Activated T-cell treated with anti-CD3 and anti-CD28 coated beads, Interleukin-2, amount 50 U/mL, for 4 hours (primary cell): ENCODE data around the gene NRAS. TPM values are rescaled to one million over a fixed set of nuclear protein-coding genes. Genes with fewer than 3 reads are reported as not detected.
A peak's percentile ranks its signal among the peaks of the same experiment; 100 is the strongest.

Source experiments
- ATAC-seq, 2 donors: fragments of 200-7000 bp; cut with Tn5 transposase; one replicate each; pipeline ENCODE4 v1.10.0; 2021
- DNase-seq: peaks from one replicate; pipeline ENCODE4 v3.0.0-alpha.2; 2020
- H3K27me3 Mint-ChIP-seq: one replicate; pipeline ENCODE4 v1.8.0; 2021; ENCODE audit warnings: low read depth, mixed read lengths
- H3K36me3 Mint-ChIP-seq: one replicate; pipeline ENCODE4 v1.8.0; 2022; ENCODE audit warnings: mixed read lengths; ENCODE audit not compliant: insufficient read depth
- H3K4me1 Mint-ChIP-seq: one replicate; pipeline ENCODE4 v1.8.0; 2021; ENCODE audit warnings: low read depth, mixed read lengths
- H3K4me3 Mint-ChIP-seq: one replicate; pipeline ENCODE4 v1.8.0; 2021; ENCODE audit warnings: mild to moderate bottlenecking, moderate library complexity, mixed read lengths
- H3K9me3 Mint-ChIP-seq: one replicate; pipeline ENCODE4 v1.8.0; 2021; ENCODE audit warnings: mixed read lengths
- total RNA-seq, 3 donors: library from RNA; stranded (reverse); gene quantifications; one replicate each; pipeline ENCODE4 v1.2.1, GENCODE V29; 2021

The NRAS gene
- total RNA-seq, 3 donors from 2014 or later = 64.5 to 70.3 (median 67.6) TPM

DNA sequence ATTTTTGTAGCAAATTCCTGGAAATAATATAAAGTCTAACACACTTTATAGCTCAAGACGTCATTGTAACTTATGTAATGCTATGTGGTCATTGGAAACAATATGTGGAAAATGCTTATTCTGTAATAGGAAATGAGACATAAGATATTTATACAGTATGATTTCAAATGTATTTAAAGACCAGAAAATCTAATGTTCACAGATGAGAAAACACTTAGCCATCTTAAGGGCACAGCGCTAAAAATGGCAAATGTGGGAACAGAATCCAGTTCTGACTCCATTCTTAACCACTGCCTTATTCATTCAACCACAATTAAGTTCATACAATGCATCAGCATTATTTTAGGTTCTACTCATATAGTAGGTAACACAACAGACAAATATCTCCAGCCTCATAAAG, 28.7 kb upstream of the NRAS start:
- ATAC-seq (peak; percentile 79 to 91), DNase-seq (no peak)
- H3K4me1 Mint-ChIP-seq = peaks cover 79% of the 10 kb centered on the region
- H3K36me3 Mint-ChIP-seq = peaks cover 47% of the 10 kb centered on the region
- H3K9me3 Mint-ChIP-seq = no peaks in the 10 kb centered on the region
- H3K27me3 Mint-ChIP-seq = no peaks in the 10 kb centered on the region
- no peak overlapping the region for H3K4me3 Mint-ChIP-seq

- Mint-ChIP-seq H3K4me3 (no peak overlapping the region), H3K4me1 (peaks cover 52% of the 10 kb centered on the region), H3K9me3 (no peaks in the 10 kb centered on the region), H3K36me3 (peaks cover 36% of the 10 kb centered on the region), H3K27me3 (no peaks in the 10 kb centered on the region)
- ATAC-seq (no peak), DNase-seq (no peak)
These were observed 25.6 kb upstream of the NRAS start for GRCh38 chr1:114741963-114742746.

- DNase-seq = no peak
- peaks cover 35% of the 10 kb centered on the region for H3K4me1 Mint-ChIP-seq
- ATAC-seq = no peak
- H3K36me3 Mint-ChIP-seq = peaks cover 39% of the 10 kb centered on the region
- H3K9me3 Mint-ChIP-seq = no peaks in the 10 kb centered on the region
- H3K27me3 Mint-ChIP-seq = no peaks in the 10 kb centered on the region
- no peak overlapping the region for H3K4me3 Mint-ChIP-seq
These were observed 23.8 kb upstream of the NRAS start for GRCh38 chr1:114740331-114740730.

- ATAC-seq = no peak
- DNase-seq = no peak
- Mint-ChIP-seq H3K27me3 (no peaks in the 10 kb centered on the region), H3K36me3 (peaks cover 47% of the 10 kb centered on the region), H3K4me1 (peaks cover 13% of the 10 kb centered on the region), H3K9me3 (no peaks in the 10 kb centered on the region), H3K4me3 (no peak overlapping the region)
These were observed 20.8 kb upstream of the NRAS start for GRCh38 chr1:114737314-114737849.

DNA sequence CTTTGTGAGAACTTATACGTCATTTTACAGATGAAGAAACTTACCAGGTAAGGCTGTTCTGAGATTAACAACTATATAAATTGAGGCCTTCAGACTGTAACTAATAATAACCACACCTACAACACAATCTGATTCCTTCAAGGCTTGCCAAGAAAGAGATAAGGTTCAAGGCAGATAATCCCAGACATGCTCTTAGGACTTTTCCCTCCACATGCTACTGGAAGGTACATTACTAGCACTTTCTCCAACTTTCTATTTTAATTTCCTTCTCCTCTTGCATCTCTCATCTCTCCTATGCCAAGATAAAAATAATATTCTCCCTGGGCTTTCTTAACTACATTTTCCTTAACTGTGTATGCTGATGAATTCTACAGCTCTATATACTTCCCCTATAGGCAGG, 18.9 kb upstream of the NRAS start:
- Mint-ChIP-seq H3K4me3 (no peak overlapping the region), H3K36me3 (peaks cover 53% of the 10 kb centered on the region), H3K9me3 (no peaks in the 10 kb centered on the region), H3K27me3 (no peaks in the 10 kb centered on the region), H3K4me1 (peaks cover 1% of the 10 kb centered on the region)
- ATAC-seq = no peak
- DNase-seq = no peak

- Mint-ChIP-seq H3K36me3 (peaks cover 64% of the 10 kb centered on the region), H3K27me3 (no peaks in the 10 kb centered on the region), H3K4me1 (no peaks in the 10 kb centered on the region), H3K4me3 (no peak overlapping the region), H3K9me3 (no peaks in the 10 kb centered on the region)
- DNase-seq = no peak
- no peak for ATAC-seq
These were observed 13.2 kb upstream of the NRAS start for GRCh38 chr1:114729782-114730181.

GRCh38 chr1:114728553-114728952, 12.0 kb upstream of the NRAS start:
- no peaks in the 10 kb centered on the region for H3K4me1 Mint-ChIP-seq
- ATAC-seq (no peak), DNase-seq (no peak)
- peaks cover 63% of the 10 kb centered on the region for H3K36me3 Mint-ChIP-seq
- H3K27me3 Mint-ChIP-seq = no peaks in the 10 kb centered on the region
- no peak overlapping the region for H3K4me3 Mint-ChIP-seq
- no peaks in the 10 kb centered on the region for H3K9me3 Mint-ChIP-seq

DNA sequence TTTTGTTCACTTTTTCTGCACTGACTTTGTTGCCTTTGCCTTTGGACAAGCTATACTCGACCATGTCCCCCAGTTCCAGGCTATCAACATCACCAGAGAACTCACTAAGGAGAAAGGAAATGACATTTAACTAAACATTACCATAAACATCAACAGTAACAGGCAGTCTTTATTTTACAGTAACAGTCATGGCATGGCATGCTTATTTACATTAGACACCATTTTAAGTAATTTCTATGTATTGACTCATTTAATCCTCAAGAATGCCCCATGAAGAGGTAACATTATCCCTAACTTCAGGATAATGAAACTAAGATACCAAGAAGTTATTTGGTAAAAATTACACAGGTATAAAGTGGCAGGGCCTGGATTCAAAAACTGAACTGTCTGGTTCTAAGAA, 8.7 kb upstream of the NRAS start:
- no peak for ATAC-seq
- no peaks in the 10 kb centered on the region for H3K9me3 Mint-ChIP-seq
- no peaks in the 10 kb centered on the region for H3K4me1 Mint-ChIP-seq
- DNase-seq = no peak
- H3K4me3 Mint-ChIP-seq = no peak overlapping the region
- peaks cover 67% of the 10 kb centered on the region for H3K36me3 Mint-ChIP-seq
- H3K27me3 Mint-ChIP-seq = no peaks in the 10 kb centered on the region

GRCh38 chr1:114723915-114724314, 7.3 kb upstream of the NRAS start:
- Mint-ChIP-seq H3K27me3 (no peaks in the 10 kb centered on the region), H3K9me3 (no peaks in the 10 kb centered on the region), H3K4me1 (peaks cover 5% of the 10 kb centered on the region), H3K36me3 (peaks cover 70% of the 10 kb centered on the region), H3K4me3 (no peak overlapping the region)
- DNase-seq (no peak), ATAC-seq (no peak)

DNA sequence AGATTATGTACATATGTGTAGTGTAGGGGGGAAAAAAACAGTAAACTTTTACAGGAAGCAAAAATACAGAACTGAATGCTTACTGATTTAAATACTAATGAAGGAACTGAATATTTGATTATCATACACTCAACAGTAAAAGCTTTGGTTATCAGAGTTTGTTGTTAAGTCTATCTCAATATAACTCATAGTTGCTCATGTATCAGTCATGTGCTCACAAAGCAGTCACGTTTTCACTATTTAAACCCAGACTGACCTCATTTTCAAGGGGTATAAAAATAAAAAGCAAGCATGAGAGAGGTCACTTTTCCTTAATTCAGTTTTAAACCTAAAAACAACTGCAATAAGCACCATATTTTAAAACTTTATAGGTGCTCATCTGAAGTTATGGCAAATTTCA, 6.9 kb upstream of the NRAS start:
- peaks cover 8% of the 10 kb centered on the region for H3K4me1 Mint-ChIP-seq
- H3K9me3 Mint-ChIP-seq = no peaks in the 10 kb centered on the region
- no peak for DNase-seq
- H3K36me3 Mint-ChIP-seq = peaks cover 72% of the 10 kb centered on the region
- H3K4me3 Mint-ChIP-seq = no peak overlapping the region
- peak in 1 of 2 donors; percentile 38 for ATAC-seq
- H3K27me3 Mint-ChIP-seq = no peaks in the 10 kb centered on the region

GRCh38 chr1:114720492-114720891, 3.9 kb upstream of the NRAS start:
- Mint-ChIP-seq H3K4me3 (no peak overlapping the region), H3K4me1 (peaks cover 19% of the 10 kb centered on the region), H3K9me3 (no peaks in the 10 kb centered on the region), H3K27me3 (no peaks in the 10 kb centered on the region), H3K36me3 (peaks cover 63% of the 10 kb centered on the region)
- DNase-seq (no peak), ATAC-seq (no peak)

DNA sequence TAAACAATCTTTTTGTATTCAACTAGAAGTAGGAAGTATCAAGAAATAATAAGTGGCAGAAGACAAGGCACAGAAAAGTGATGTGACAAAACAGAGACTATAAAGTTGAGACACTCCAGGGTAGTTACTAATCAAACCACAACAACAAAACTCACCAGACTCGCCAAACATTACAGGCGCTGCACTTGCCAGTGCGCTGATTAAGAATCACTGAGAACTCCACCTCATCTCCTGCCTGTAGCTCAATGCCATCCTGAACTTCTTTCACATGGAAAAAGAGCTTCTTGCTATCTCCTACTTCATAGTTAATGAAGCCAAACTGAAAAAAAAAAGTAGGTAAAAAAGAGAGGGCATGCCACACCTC, 2.8 kb upstream of the NRAS start:
- no peak for DNase-seq
- Mint-ChIP-seq H3K4me3 (no peak overlapping the region), H3K9me3 (no peaks in the 10 kb centered on the region), H3K4me1 (peaks cover 19% of the 10 kb centered on the region), H3K27me3 (no peaks in the 10 kb centered on the region), H3K36me3 (peaks cover 55% of the 10 kb centered on the region)
- no peak for ATAC-seq

GRCh38 chr1:114718661-114719423, 2.3 kb upstream of the NRAS start:
- H3K36me3 Mint-ChIP-seq = peaks cover 52% of the 10 kb centered on the region
- no peak for DNase-seq
- ATAC-seq = peak in 1 of 2 donors; percentile 35
- H3K9me3 Mint-ChIP-seq = no peaks in the 10 kb centered on the region
- H3K4me1 Mint-ChIP-seq = peaks cover 24% of the 10 kb centered on the region
- no peaks in the 10 kb centered on the region for H3K27me3 Mint-ChIP-seq
- no peak overlapping the region for H3K4me3 Mint-ChIP-seq

DNA sequence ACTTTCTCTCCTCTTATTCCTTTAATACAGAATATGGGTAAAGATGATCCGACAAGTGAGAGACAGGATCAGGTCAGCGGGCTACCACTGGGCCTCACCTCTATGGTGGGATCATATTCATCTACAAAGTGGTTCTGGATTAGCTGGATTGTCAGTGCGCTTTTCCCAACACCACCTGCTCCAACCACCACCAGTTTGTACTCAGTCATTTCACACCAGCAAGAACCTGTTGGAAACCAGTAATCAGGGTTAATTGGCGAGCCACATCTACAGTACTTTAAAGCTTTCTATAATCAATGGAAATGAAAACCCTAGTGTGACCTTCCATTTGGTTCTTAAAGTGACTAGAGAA, 643 bp downstream of the NRAS start:
- no peak for DNase-seq
- H3K4me1 Mint-ChIP-seq = peaks cover 26% of the 10 kb centered on the region
- peaks cover 47% of the 10 kb centered on the region for H3K36me3 Mint-ChIP-seq
- no peaks in the 10 kb centered on the region for H3K27me3 Mint-ChIP-seq
- peak overlapping the region; percentile 96 for H3K4me3 Mint-ChIP-seq
- no peak for ATAC-seq
- H3K9me3 Mint-ChIP-seq = no peaks in the 10 kb centered on the region

- no peaks in the 10 kb centered on the region for H3K9me3 Mint-ChIP-seq
- peaks cover 34% of the 10 kb centered on the region for H3K36me3 Mint-ChIP-seq
- ATAC-seq = no peak
- H3K4me1 Mint-ChIP-seq = peaks cover 17% of the 10 kb centered on the region
- no peak for DNase-seq
- H3K4me3 Mint-ChIP-seq = no peak overlapping the region
- no peaks in the 10 kb centered on the region for H3K27me3 Mint-ChIP-seq
These were observed 3.6 kb downstream of the NRAS start for GRCh38 chr1:114712977-114713376.
